OCI-LY7 (cell line): ENCODE data around the gene CLEC2L. TPM values are rescaled to one million over a fixed set of nuclear protein-coding genes. Genes with fewer than 3 reads are reported as not detected.

ENCODE experiments used
- Bru-seq: library from RNA; stranded (reverse); fragments of 400-500 nt; gene quantifications from one replicate; lab custom pipeline; 2021; lab: Mats Ljungman, UMichigan
- BruChase-seq, 2 experiments: library from RNA; stranded (reverse); fragments of 400-500 nt; gene quantifications; one replicate each; lab custom pipeline; 2021; lab: Mats Ljungman, UMichigan
- BruUV-seq: library from RNA; stranded (reverse); fragments of 400-500 nt; replicated peaks from 2 replicates; lab custom pipeline; 2021; lab: Mats Ljungman, UMichigan
- CTCF ChIA-PET: fragments of 300-600 bp; sonication (Branson Sonifier 250); formaldehyde crosslinking; loops from one replicate; lab custom pipeline; 2022; ENCODE audit warnings: antibody characterized with exemption; ENCODE audit not compliant: unreplicated experiment; lab: Charles Lee
- POLR2A ChIA-PET: fragments of 300-600 bp; sonication (Branson Sonifier 250); formaldehyde crosslinking; loops from one replicate; lab custom pipeline; 2022; ENCODE audit warnings: antibody characterized with exemption; lab: Charles Lee
- DNase-seq: peaks from one replicate; pipeline ENCODE4 v3.0.0-alpha.2; 2015; ENCODE audit warnings: low spot score
- H2AFZ ChIP-seq: fragments of 200-600 bp; sonication (generic), shearing (Covaris generic); 2 replicates; pipeline ENCODE4 v1.6.1; 2014; ENCODE audit warnings: mild to moderate bottlenecking, antibody characterized with exemption, low read length, moderate library complexity
- H3K27ac ChIP-seq: fragments of 200-600 bp; sonication (generic); 2 replicates; pipeline ENCODE4 v1.5.1; 2014; ENCODE audit warnings: mixed run types, low read depth, mild to moderate bottlenecking, moderate library complexity, low read length, inconsistent platforms; ENCODE audit not compliant: poor library complexity, severe bottlenecking
- H3K36me3 ChIP-seq: fragments of 200-600 bp; sonication (generic); 2 replicates; pipeline ENCODE4 v1.6.1; 2014; ENCODE audit warnings: mild to moderate bottlenecking, antibody characterized with exemption, low read length, moderate library complexity, mixed read lengths; ENCODE audit not compliant: insufficient read depth
- H3K4me1 ChIP-seq: fragments of 200-600 bp; sonication (generic); 2 replicates; pipeline ENCODE4 v1.5.1; 2014; ENCODE audit warnings: mild to moderate bottlenecking, low read length; ENCODE audit not compliant: insufficient read depth, poor library complexity, severe bottlenecking
- H3K4me2 ChIP-seq: fragments of 200-600 bp; sonication (generic); 2 replicates; pipeline ENCODE4 v1.6.1; 2014; ENCODE audit warnings: mild to moderate bottlenecking, low read length
- H3K4me3 ChIP-seq: fragments of 200-600 bp; sonication (generic); 2 replicates; pipeline ENCODE4 v1.5.1; 2014; ENCODE audit warnings: mild to moderate bottlenecking, low read depth, low read length; ENCODE audit not compliant: poor library complexity, severe bottlenecking
- H3K79me2 ChIP-seq: fragments of 200-600 bp; sonication (generic); 2 replicates; pipeline ENCODE4 v1.6.1; 2016; ENCODE audit warnings: low read depth, mild to moderate bottlenecking, low read length, moderate library complexity, mixed read lengths; ENCODE audit not compliant: insufficient read depth
- H3K9me2 ChIP-seq: fragments of 200-600 bp; sonication (generic); 2 replicates; pipeline ENCODE4 v1.6.1; 2016; ENCODE audit warnings: mild to moderate bottlenecking, low read length, mixed read lengths; ENCODE audit not compliant: insufficient read depth
- H3K9me3 ChIP-seq: fragments of 200-600 bp; sonication (generic); 2 replicates; pipeline ENCODE4 v1.6.1; 2014; ENCODE audit warnings: mild to moderate bottlenecking, mixed run types, low read length, mixed read lengths
- H4K20me1 ChIP-seq: fragments of 200-600 bp; sonication (generic); 2 replicates; pipeline ENCODE4 v1.6.1; 2014; ENCODE audit warnings: mild to moderate bottlenecking, antibody characterized with exemption, low read length, moderate library complexity, mixed read lengths; ENCODE audit not compliant: insufficient read depth
- CTCF ChIP-seq: fragments of 200-600 bp; sonication (generic); conservative IDR thresholded peaks from 2 replicates; pipeline ENCODE4 v1.5.1; 2014; ENCODE audit warnings: mild to moderate bottlenecking, antibody characterized with exemption, low read length, moderate library complexity, mixed read lengths
- EZH2phosphoT487 ChIP-seq: fragments of 200-600 bp; sonication (generic); IDR thresholded peaks from 2 replicates; pipeline ENCODE4 v1.6.1; 2018; ENCODE audit warnings: low read depth, borderline replicate concordance, mild to moderate bottlenecking, mixed run types, antibody characterized with exemption, low read length, moderate library complexity, mixed read lengths
- intact Hi-C: fragments of 100-400 bp; cut with micrococcal nuclease; formaldehyde crosslinking; loops from one replicate; pipeline ENCODE4 v1.10.0; 2022; ENCODE audit not compliant: unreplicated experiment
- long read RNA-seq: library from polyadenylated mRNA; stranded (forward); transcript quantifications from one replicate; pipeline ENCODE4 v2.0.0, GENCODE V29; 2022
- total RNA-seq, 2 experiments: library from RNA; depleted of rRNA in 1 of 2; stranded (reverse); fragments of >200 nt in 1 of 2; shearing (Covaris generic) in 1 of 2; gene quantifications; 2 replicates each; pipeline ENCODE4 v1.2.3, GENCODE V29; 2014 to 2022

CLEC2L gene
- not detected in 2 replicates for total RNA-seq (2014; rRNA removed; shearing (Covaris generic))
- not detected in 2 replicates for total RNA-seq (2022)
- Bru-seq, nascent RNA: not detected
- not detected for BruChase-seq, experiment 1, labeled RNA remaining after a 6-hour chase
- BruChase-seq, experiment 2, labeled RNA remaining after a 2-hour chase: not detected
- long read RNA-seq: 0 reads

DNA sequence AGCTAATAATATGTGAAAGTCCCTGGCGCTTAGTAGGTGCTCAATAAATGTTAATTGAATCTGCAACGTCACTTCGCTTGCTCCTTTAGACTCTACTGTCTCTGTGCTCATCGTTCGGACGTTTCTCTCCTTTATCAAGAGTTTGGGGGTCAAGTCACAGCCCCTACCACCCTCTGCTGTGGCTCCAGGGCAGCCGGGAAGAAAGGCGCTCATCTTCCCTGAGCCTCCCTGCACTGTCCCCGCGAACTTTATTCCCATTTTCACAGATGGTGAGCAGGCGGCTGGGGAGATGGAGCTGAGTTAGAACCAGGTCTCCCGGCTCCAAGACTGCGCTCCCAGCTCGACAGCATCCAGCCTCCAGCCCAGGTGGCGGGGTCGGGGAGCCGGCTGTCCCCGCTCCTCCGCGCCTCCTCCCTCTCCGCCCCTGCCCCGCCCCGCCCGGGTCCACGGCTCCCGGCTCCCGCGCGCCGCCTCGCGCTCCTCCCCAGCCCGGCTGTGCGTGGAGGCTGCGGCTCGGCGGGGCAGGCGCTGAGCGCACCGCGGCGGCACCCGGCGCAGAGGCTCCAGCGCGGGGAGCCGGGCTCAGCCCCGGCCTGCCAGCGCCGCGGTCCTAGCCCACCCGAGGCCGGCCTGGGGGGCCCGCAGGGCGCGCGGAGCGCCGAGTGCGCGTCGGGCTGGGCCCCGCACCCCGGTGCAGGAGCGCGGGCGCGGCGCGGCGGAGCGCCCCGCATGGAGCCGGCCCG is at the start of gene CLEC2L:
Gene CLEC2L, plus strand, starts transcription at position 487 of the 743 bp plus-strand sequence. Its CDS starts 243 bp downstream, at position 730.
- CTCF ChIA-PET: no interaction called here
- no TSS peak for BruUV-seq
- DNase-seq: no peak
- no peak within 1 kb of the TSS for H3K27ac ChIP-seq
- no peaks in the 10 kb centered on the region for H4K20me1 ChIP-seq
- no peaks in the 10 kb centered on the region for H3K79me2 ChIP-seq
- intact Hi-C loops: no loop called here
- no peak within 1 kb of the TSS for H2AFZ ChIP-seq
- no peaks in the 10 kb centered on the region for H3K9me2 ChIP-seq
- no peaks in the 10 kb centered on the region for H3K36me3 ChIP-seq
- no peaks in the 10 kb centered on the region for H3K4me1 ChIP-seq
- H3K9me3 ChIP-seq: no peaks in the 10 kb centered on the region
- TF ChIP-seq CTCF (no peak), EZH2phosphoT487 (no peak)
- POLR2A ChIA-PET: no interaction called here
- no peak within 1 kb of the TSS for H3K4me2 ChIP-seq
- no peak within 1 kb of the TSS for H3K4me3 ChIP-seq

DNA sequence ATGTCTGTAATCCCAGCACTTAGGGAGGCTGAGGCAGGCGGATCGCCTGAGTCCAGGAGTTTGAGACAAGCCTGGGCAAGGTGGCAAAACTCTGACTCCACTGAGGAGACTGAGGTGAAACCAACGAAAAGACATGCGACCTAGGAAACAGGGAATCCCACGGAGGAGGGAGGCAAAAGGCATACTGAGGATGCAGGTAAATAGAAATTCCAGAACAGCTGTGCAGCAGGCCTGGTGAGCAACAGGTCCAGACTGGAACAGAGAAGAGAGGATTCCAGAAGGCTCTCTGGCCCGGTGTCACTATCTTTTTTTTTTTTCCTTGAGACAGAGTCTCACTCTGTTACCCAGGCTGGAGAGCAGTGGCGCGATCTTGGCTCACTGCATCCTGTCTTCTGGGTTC is 47.3 kb upstream of the CLEC2L start:
- H2AFZ ChIP-seq: no peak overlapping the region
- no peak overlapping the region for H3K27ac ChIP-seq
- TF ChIP-seq CTCF: no peak
- POLR2A ChIA-PET: no interaction called here
- no peaks in the 10 kb centered on the region for H3K36me3 ChIP-seq
- BruUV-seq: no TSS peak
- CTCF ChIA-PET: no interaction called here
- no peaks in the 10 kb centered on the region for H3K9me2 ChIP-seq
- no peak overlapping the region for H3K4me2 ChIP-seq
- no peaks in the 10 kb centered on the region for H3K9me3 ChIP-seq
- intact Hi-C loops: no loop called here
- DNase-seq: no peak
- H3K4me3 ChIP-seq: no peak overlapping the region
- H4K20me1 ChIP-seq: no peaks in the 10 kb centered on the region
- H3K4me1 ChIP-seq: no peaks in the 10 kb centered on the region
- H3K79me2 ChIP-seq: no peaks in the 10 kb centered on the region

DNA sequence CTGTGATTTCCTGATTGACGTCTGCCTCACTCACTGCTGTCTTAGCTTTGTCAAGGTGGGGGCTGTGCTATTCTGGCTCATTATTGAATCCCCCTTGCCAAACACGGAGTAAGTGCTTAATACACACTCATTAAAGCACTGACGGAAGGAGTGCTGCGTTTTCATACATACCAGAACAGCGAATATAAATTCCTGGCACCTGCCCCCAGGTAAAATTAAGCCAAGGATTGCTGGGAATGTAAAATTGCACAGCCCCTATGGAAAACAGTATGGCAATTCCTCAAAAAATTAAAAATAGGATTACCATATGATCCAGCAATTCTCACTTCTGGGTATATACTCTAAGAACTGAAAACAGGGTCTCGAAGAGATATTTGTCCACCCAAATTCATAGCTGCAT is 46.6 kb upstream of the CLEC2L start:
- TF ChIP-seq CTCF (no peak), EZH2phosphoT487 (no peak)
- ChIA-PET CTCF (no interaction called here), POLR2A (no interaction called here)
- intact Hi-C loops: no loop called here
- Histone ChIP-seq H3K27ac (no peak overlapping the region), H3K4me2 (no peak overlapping the region), H3K36me3 (no peaks in the 10 kb centered on the region), H3K4me3 (no peak overlapping the region), H3K9me3 (no peaks in the 10 kb centered on the region), H3K4me1 (no peaks in the 10 kb centered on the region), H2AFZ (no peak overlapping the region), H3K79me2 (no peaks in the 10 kb centered on the region), H3K9me2 (no peaks in the 10 kb centered on the region), H4K20me1 (no peaks in the 10 kb centered on the region)
- DNase-seq: no peak
- BruUV-seq: no TSS peak
